DND-41 (cell line): ENCODE results near the gene PPP6R2.

Experiments used
- ATAC-seq: fragments of 200-7000 bp; cut with Tn5 transposase; 3 replicates; pipeline ENCODE4 v1.9.1; 2021; ENCODE audit warnings: low read depth; ENCODE audit not compliant: insufficient read depth
- DNase-seq: peaks from one replicate; pipeline ENCODE4 v3.0.0-alpha.2; 2020
- H2AFZ ChIP-seq: 2 replicates; pipeline ENCODE4 v1.6.0; 2012; ENCODE audit warnings: low read depth, low read length
- H3K27ac ChIP-seq: 2 replicates; pipeline ENCODE4 v1.5.1; 2012; ENCODE audit warnings: low read length, inconsistent platforms
- H3K27me3 ChIP-seq: fragments of 200-600 bp; sonication (generic); 2 replicates; pipeline ENCODE4 v1.6.0; 2012; ENCODE audit warnings: low read length, mild to moderate bottlenecking, inconsistent platforms; ENCODE audit not compliant: insufficient read depth, poor library complexity
- H3K36me3 ChIP-seq: 2 replicates; pipeline ENCODE4 v1.5.1; 2012; ENCODE audit warnings: low read length, inconsistent platforms; ENCODE audit not compliant: insufficient read depth
- H3K4me1 ChIP-seq: 2 replicates; pipeline ENCODE4 v1.5.1; 2012; ENCODE audit warnings: mild to moderate bottlenecking, low read length; ENCODE audit not compliant: insufficient read depth
- H3K4me2 ChIP-seq: 2 replicates; pipeline ENCODE4 v1.6.0; 2012; ENCODE audit warnings: mild to moderate bottlenecking, moderate library complexity, low read length, inconsistent platforms; ENCODE audit not compliant: insufficient read depth
- H3K4me3 ChIP-seq, 2 experiments: fragments of 200-600 bp in 1 of 2; shearing (Covaris generic) in 1 of 2; 2 replicates each; pipeline ENCODE4 v1.5.1; 2012 to 2016; ENCODE audit warnings: inconsistent platforms in 2 of 2, low read length in 2 of 2, mild to moderate bottlenecking in 2 of 2, low read depth in 1 of 2, moderate library complexity in 1 of 2
- H3K79me2 ChIP-seq: 2 replicates; pipeline ENCODE4 v1.6.0; 2012; ENCODE audit warnings: low read length, inconsistent platforms; ENCODE audit not compliant: insufficient read depth
- H3K9ac ChIP-seq: 2 replicates; pipeline ENCODE4 v1.6.0; 2012; ENCODE audit warnings: low read depth, mild to moderate bottlenecking, inconsistent platforms, low read length, moderate library complexity
- H3K9me3 ChIP-seq: 2 replicates; pipeline ENCODE4 v1.5.1; 2012; ENCODE audit warnings: low read length, moderate library complexity, mild to moderate bottlenecking, inconsistent platforms; ENCODE audit not compliant: insufficient read depth, severe bottlenecking
- H4K20me1 ChIP-seq: 2 replicates; pipeline ENCODE4 v1.6.0; 2012; ENCODE audit warnings: low read length; ENCODE audit not compliant: insufficient read depth
- CTCF ChIP-seq: IDR thresholded peaks from 2 replicates; pipeline ENCODE4 v1.5.1; 2012; ENCODE audit warnings: borderline replicate concordance, low read length, moderate library complexity, mild to moderate bottlenecking; ENCODE audit not compliant: poor library complexity, severe bottlenecking; ENCODE audit errors: extremely low read depth
- EZH2 ChIP-seq: IDR thresholded peaks from 3 replicates; pipeline ENCODE4 v1.6.1; 2012; ENCODE audit warnings: borderline replicate concordance, low read depth, mild to moderate bottlenecking, moderate library complexity, low read length, inconsistent platforms; ENCODE audit not compliant: severe bottlenecking

The PPP6R2 gene

DNA sequence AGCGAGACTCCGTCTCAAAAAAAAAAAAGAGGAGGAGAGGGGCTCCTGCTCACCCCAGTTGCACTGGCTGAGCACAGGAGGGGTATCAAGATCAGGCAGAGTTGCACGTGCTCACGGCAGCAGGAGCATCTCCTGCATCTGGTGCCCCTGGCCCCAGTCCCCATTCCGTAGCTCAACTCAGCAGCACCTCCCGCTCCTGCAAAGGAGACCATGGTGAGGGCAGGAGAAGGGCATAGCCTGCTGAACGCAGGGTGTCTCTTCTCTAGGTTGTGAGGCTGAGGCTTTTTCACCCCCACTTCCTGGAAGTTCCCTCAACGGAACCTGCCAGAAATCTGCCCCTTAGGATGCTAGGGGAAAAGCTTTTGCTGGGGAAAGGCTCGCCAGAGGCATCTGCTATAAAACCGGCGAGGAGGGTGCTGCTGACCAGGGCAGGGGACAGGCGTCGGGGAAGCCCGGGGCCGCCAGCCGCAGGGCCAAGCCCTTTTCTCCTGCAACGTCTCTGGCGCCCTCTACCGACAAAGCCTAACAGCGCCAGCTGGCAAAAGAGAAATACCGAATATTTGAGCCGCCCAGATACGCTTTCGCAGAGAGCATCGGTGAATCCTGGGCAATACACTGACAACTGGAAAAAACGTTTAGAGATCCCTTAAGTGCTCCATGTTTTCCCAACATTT lies 1.0 kb upstream of the PPP6R2 start:
- Histone ChIP-seq H3K9ac (peak overlapping the region; percentile 98), H3K79me2 (peaks cover 18% of the 10 kb centered on the region), H2AFZ (peak overlapping the region; percentile 99), H3K4me1 (peaks cover 31% of the 10 kb centered on the region), H4K20me1 (peaks cover 12% of the 10 kb centered on the region), H3K27me3 (no peaks in the 10 kb centered on the region), H3K4me3 (peak overlapping the region; percentile 61), H3K9me3 (no peaks in the 10 kb centered on the region), H3K27ac (peak overlapping the region; percentile 94), H3K36me3 (peaks cover 9% of the 10 kb centered on the region), H3K4me2 (peak overlapping the region; percentile 81)
- TF ChIP-seq EZH2, result no peak
- TF ChIP-seq CTCF, result peak; percentile 96
- ATAC-seq (peak; percentile 74), DNase-seq (peak; percentile 88)

- H2AFZ ChIP-seq, result peak overlapping the region; percentile 76
- TF ChIP-seq CTCF (no peak), EZH2 (no peak)
- H3K79me2 ChIP-seq, result peaks cover 32% of the 10 kb centered on the region
- peak overlapping the region; percentile 83 for H3K27ac ChIP-seq
- DNase-seq, result no peak
- H3K9me3 ChIP-seq, result no peaks in the 10 kb centered on the region
- ATAC-seq, result peak; percentile 10; the same call in 1 of the 3 replicates
- peak overlapping the region; percentile 98 for H3K9ac ChIP-seq
- H3K4me2 ChIP-seq, result peak overlapping the region; percentile 81
- peaks cover 42% of the 10 kb centered on the region for H3K4me1 ChIP-seq
- H3K27me3 ChIP-seq, result no peaks in the 10 kb centered on the region
- peak overlapping the region; percentile 61 to 90; a peak in 3 of 4 replicates for H3K4me3 ChIP-seq
- peaks cover 26% of the 10 kb centered on the region for H4K20me1 ChIP-seq
- H3K36me3 ChIP-seq, result peaks cover 20% of the 10 kb centered on the region
These were observed 411 bp downstream of the PPP6R2 start for GRCh38 chr22:50343541-50343935.

- Histone ChIP-seq H3K27me3 (no peaks in the 10 kb centered on the region), H3K4me1 (peaks cover 37% of the 10 kb centered on the region), H4K20me1 (peaks cover 28% of the 10 kb centered on the region), H3K79me2 (peaks cover 60% of the 10 kb centered on the region), H3K9me3 (no peaks in the 10 kb centered on the region), H3K4me3 (peak overlapping the region in 1 of 2 experiments; percentile 34; a peak in 2 of 4 replicates), H3K36me3 (peaks cover 23% of the 10 kb centered on the region), H2AFZ (no peak overlapping the region), H3K4me2 (peak overlapping the region; percentile 54), H3K27ac (no peak overlapping the region), H3K9ac (peak overlapping the region; percentile 8; the same call in 1 of the 2 replicates)
- ATAC-seq (no peak), DNase-seq (no peak)
- TF ChIP-seq CTCF (no peak), EZH2 (no peak)
These were observed 3.3 kb downstream of the PPP6R2 start for GRCh38 chr22:50346470-50346869.
